Parathyroid adenoma (tissue), 2 donors: ENCODE data around the gene BGLAP.

Experiments
- H2AFZ ChIP-seq: fragments of 300-600 bp; sonication (generic); one replicate; pipeline ENCODE4 v1.7.0; 2017; ENCODE audit warnings: antibody characterized with exemption, mild to moderate bottlenecking
- H3K27ac ChIP-seq: fragments of 300-600 bp; sonication (generic); one replicate; pipeline ENCODE4 v1.7.0; 2017
- H3K27me3 ChIP-seq: fragments of 300-600 bp; sonication (generic); one replicate; pipeline ENCODE4 v1.7.0; 2017; ENCODE audit warnings: low read length; ENCODE audit not compliant: control insufficient read depth, insufficient read depth
- H3K36me3 ChIP-seq: fragments of 300-600 bp; sonication (generic); one replicate; pipeline ENCODE4 v1.7.0; 2017; ENCODE audit warnings: low read length; ENCODE audit not compliant: control insufficient read depth, insufficient read depth
- H3K4me1 ChIP-seq: fragments of 300-600 bp; sonication (generic); one replicate; pipeline ENCODE4 v1.7.0; 2017; ENCODE audit warnings: control low read depth
- H3K4me2 ChIP-seq: fragments of 300-600 bp; sonication (generic); one replicate; pipeline ENCODE4 v1.7.0; 2017; ENCODE audit warnings: low read length
- H3K4me3 ChIP-seq: fragments of 300-600 bp; sonication (generic); one replicate; pipeline ENCODE4 v1.7.0; 2017; ENCODE audit warnings: low read depth, low read length
- H3K79me2 ChIP-seq: fragments of 300-600 bp; sonication (generic); one replicate; pipeline ENCODE4 v1.7.0; 2017; ENCODE audit warnings: control low read depth
- H3K9ac ChIP-seq: fragments of 300-600 bp; sonication (generic); one replicate; pipeline ENCODE4 v1.7.0; 2017; ENCODE audit warnings: mild to moderate bottlenecking
- H3K9me3 ChIP-seq: fragments of 300-600 bp; sonication (generic); one replicate; pipeline ENCODE4 v1.7.0; 2017; ENCODE audit warnings: low read length; ENCODE audit not compliant: control insufficient read depth
- CTCF ChIP-seq: fragments of 300-600 bp; sonication (generic); IDR thresholded peaks from one replicate; pipeline ENCODE4 v1.7.0; 2017; ENCODE audit warnings: antibody characterized with exemption, mild to moderate bottlenecking
- donor health status: primary hyperparathyroidism.

Gene BGLAP

GRCh38 chr1:156246241-156246780, 4.3 kb downstream of the BGLAP start:
- Histone ChIP-seq H3K9me3 (no peaks in the 10 kb centered on the region), H2AFZ (no peak overlapping the region), H3K9ac (no peak overlapping the region), H3K27me3 (no peaks in the 10 kb centered on the region), H3K4me2 (peak overlapping the region; percentile 51), H3K79me2 (no peaks in the 10 kb centered on the region), H3K4me3 (no peak overlapping the region), H3K27ac (no peak overlapping the region), H3K4me1 (peaks cover 1% of the 10 kb centered on the region), H3K36me3 (no peaks in the 10 kb centered on the region)
- TF ChIP-seq CTCF, result no peak

GRCh38 chr1:156246781-156247459, 4.9 kb downstream of the BGLAP start:
- Histone ChIP-seq H3K4me3 (no peak overlapping the region), H3K9ac (no peak overlapping the region), H3K27me3 (no peaks in the 10 kb centered on the region), H2AFZ (no peak overlapping the region), H3K36me3 (no peaks in the 10 kb centered on the region), H3K9me3 (no peaks in the 10 kb centered on the region), H3K27ac (no peak overlapping the region), H3K4me1 (peaks cover 4% of the 10 kb centered on the region), H3K79me2 (no peaks in the 10 kb centered on the region), H3K4me2 (no peak overlapping the region)
- no peak for TF ChIP-seq CTCF

- Histone ChIP-seq H3K79me2 (no peaks in the 10 kb centered on the region), H3K4me1 (peaks cover 11% of the 10 kb centered on the region), H3K27me3 (no peaks in the 10 kb centered on the region), H3K36me3 (no peaks in the 10 kb centered on the region), H3K9ac (no peak within 1 kb of the TSS), H2AFZ (no peak within 1 kb of the TSS), H3K4me2 (no peak within 1 kb of the TSS), H3K27ac (no peak within 1 kb of the TSS), H3K4me3 (no peak within 1 kb of the TSS), H3K9me3 (no peaks in the 10 kb centered on the region)
- no peak for TF ChIP-seq CTCF
These were observed 5.7 kb downstream of the BGLAP start, which contains the start of gene PAQR6 for GRCh38 chr1:156247460-156248322. TSS of gene PAQR6 (minus strand) at chr1:156248056. CDS start at chr1:156246731, 1,325 bp downstream.

GRCh38 chr1:156248323-156248683, 6.3 kb downstream of the BGLAP start:
- Histone ChIP-seq H3K9me3 (no peaks in the 10 kb centered on the region), H3K36me3 (no peaks in the 10 kb centered on the region), H3K4me2 (no peak overlapping the region), H3K9ac (no peak overlapping the region), H3K4me1 (peaks cover 13% of the 10 kb centered on the region), H3K27me3 (no peaks in the 10 kb centered on the region), H3K4me3 (no peak overlapping the region), H3K79me2 (no peaks in the 10 kb centered on the region), H2AFZ (no peak overlapping the region), H3K27ac (no peak overlapping the region)
- no peak for TF ChIP-seq CTCF
